Prostate gland (tissue), 2 donors: Measurements from ENCODE around the gene PATE3. TPM values are rescaled to one million over a fixed set of nuclear protein-coding genes. Genes with fewer than 3 reads are reported as not detected.

Source experiments
- DNase-seq: peaks from one replicate; pipeline ENCODE4 v3.0.0-alpha.2; 2019; ENCODE audit warnings: low spot score
- H3K27ac ChIP-seq, 2 donors: fragments of 200-600 bp; sonication (generic); 2 replicates each; pipeline ENCODE4 v1.5.1; 2017 to 2019
- H3K27me3 ChIP-seq: fragments of 200-600 bp; sonication (generic); replicated peaks from 2 replicates; pipeline ENCODE4 v1.5.1; 2019; ENCODE audit not compliant: insufficient read depth
- H3K36me3 ChIP-seq, 2 donors: fragments of 200-600 bp; sonication (generic); 1 replicate in 1 of 2; 2 replicates in 1 of 2; pipeline versions ENCODE4 v1.5.1 to v1.8.1; 2017 to 2019
- H3K4me1 ChIP-seq: fragments of 200-600 bp; sonication (generic); replicated peaks from 2 replicates; pipeline ENCODE4 v1.5.1; 2019
- H3K4me3 ChIP-seq, 2 donors: fragments of 200-600 bp; sonication (generic); 2 replicates each; pipeline ENCODE4 v1.5.1; 2017 to 2019
- H3K9me3 ChIP-seq: fragments of 200-600 bp; sonication (generic); 2 replicates; pipeline ENCODE4 v1.5.1; 2017
- CTCF ChIP-seq, 4 experiments: fragments of 200-600 bp in 2 of 4; fragments of 450-650 bp in 2 of 4; sonication (generic) in 2 of 4; IDR thresholded peaks; 1 replicate in 3 of 4; 2 replicates in 1 of 4; pipeline ENCODE4 v1.5.1; 2016 to 2019; ENCODE audit warnings: antibody characterized with exemption in 4 of 4, mild to moderate bottlenecking in 2 of 4, moderate library complexity in 2 of 4
- POLR2A ChIP-seq: fragments of 450-650 bp; IDR thresholded peaks from one replicate; pipeline ENCODE4 v1.6.1; 2016; ENCODE audit warnings: antibody characterized with exemption, mild to moderate bottlenecking
- POLR2AphosphoS5 ChIP-seq: sonication (generic); formaldehyde crosslinking; IDR thresholded peaks from one replicate; pipeline ENCODE4 v1.6.1; 2017; ENCODE audit warnings: antibody characterized with exemption
- WGBS: methylation state at CpG from one replicate; pipeline ENCODE4 v1.1.5; 2018; 5-methylcytosine and 5-hydroxymethylcytosine counted together
- intact Hi-C: fragments of 100-400 bp; cut with DNase I; formaldehyde crosslinking; loops from one replicate; pipeline ENCODE4 v1.14.2; 2022
- total RNA-seq, 2 donors: library from RNA; depleted of rRNA; stranded (reverse); fragments of >200 nt; gene quantifications; one replicate each; pipeline ENCODE4 v1.1.0, GENCODE V29; 2016

Gene PATE3
- not detected for total RNA-seq

GRCh38 chr11:125787827-125788226 is at the start of gene PATE3:
Gene PATE3 (plus strand): TSS chr11:125788127. CDS start chr11:125788152, 25 bp downstream.
- Histone ChIP-seq H3K27me3 (no peaks in the 10 kb centered on the region), H3K4me1 (no peaks in the 10 kb centered on the region), H3K9me3 (no peaks in the 10 kb centered on the region), H3K36me3 (no peaks in the 10 kb centered on the region), H3K27ac (no peak within 1 kb of the TSS), H3K4me3 (no peak within 1 kb of the TSS)
- 44% methylated on average over 2 of the region's 2 CpGs for WGBS
- intact Hi-C loops = no loop called here
- no peak for TF ChIP-seq POLR2A
- TF ChIP-seq CTCF (IDR thresholded peaks at IDR 0.05) = no peak
- TF ChIP-seq POLR2AphosphoS5 = no peak
- DNase-seq = no peak

GRCh38 chr11:125740617-125741016 is 47.3 kb upstream of the PATE3 start:
- no peaks in the 10 kb centered on the region for H3K4me1 ChIP-seq
- no peak for TF ChIP-seq CTCF (IDR thresholded peaks at IDR 0.05)
- no peaks in the 10 kb centered on the region for H3K9me3 ChIP-seq
- intact Hi-C loops = no loop called here
- H3K36me3 ChIP-seq = no peaks in the 10 kb centered on the region
- no peak overlapping the region for H3K4me3 ChIP-seq
- H3K27ac ChIP-seq = no peak overlapping the region
- DNase-seq = no peak
- H3K27me3 ChIP-seq = no peaks in the 10 kb centered on the region

- TF ChIP-seq CTCF (IDR thresholded peaks at IDR 0.05) (no peak), POLR2A (no peak), POLR2AphosphoS5 (no peak)
- Histone ChIP-seq H3K4me3 (no peak overlapping the region), H3K36me3 (no peaks in the 10 kb centered on the region), H3K4me1 (no peaks in the 10 kb centered on the region), H3K27ac (no peak overlapping the region), H3K27me3 (no peaks in the 10 kb centered on the region), H3K9me3 (no peaks in the 10 kb centered on the region)
- intact Hi-C loops = no loop called here
- WGBS = 77% methylated on average over 1 of the region's 1 CpG
- no peak for DNase-seq
These were observed 44.2 kb upstream of the PATE3 start for GRCh38 chr11:125743681-125744080.

- no peaks in the 10 kb centered on the region for H3K9me3 ChIP-seq
- no peak within 1 kb of the TSS for H3K4me3 ChIP-seq
- H3K27ac ChIP-seq = no peak within 1 kb of the TSS
- intact Hi-C loops = no loop called here
- DNase-seq = no peak
- 72% methylated on average over 3 of the region's 3 CpGs for WGBS
- H3K27me3 ChIP-seq = no peaks in the 10 kb centered on the region
- no peaks in the 10 kb centered on the region for H3K4me1 ChIP-seq
- TF ChIP-seq POLR2A (no peak), CTCF (IDR thresholded peaks at IDR 0.05) (no peak), POLR2AphosphoS5 (no peak)
- no peaks in the 10 kb centered on the region for H3K36me3 ChIP-seq
These were observed 41.9 kb upstream of the PATE3 start, which contains the start of gene PATE1 for GRCh38 chr11:125745979-125746378. Gene PATE1 (plus strand): TSS chr11:125746279. CDS start chr11:125746305, 26 bp downstream.

GRCh38 chr11:125750629-125751028 is 37.3 kb upstream of the PATE3 start:
- no peaks in the 10 kb centered on the region for H3K4me1 ChIP-seq
- H3K9me3 ChIP-seq = no peaks in the 10 kb centered on the region
- H3K36me3 ChIP-seq = no peaks in the 10 kb centered on the region
- no peak overlapping the region for H3K4me3 ChIP-seq
- TF ChIP-seq CTCF (IDR thresholded peaks at IDR 0.05) (no peak), POLR2A (no peak), POLR2AphosphoS5 (no peak)
- no peaks in the 10 kb centered on the region for H3K27me3 ChIP-seq
- no peak for DNase-seq
- intact Hi-C loops = no loop called here
- no peak overlapping the region for H3K27ac ChIP-seq
- 39% methylated on average over 2 of the region's 2 CpGs for whole genome bisulfite sequencing
